HG03565 (cell line): ENCODE data around the gene PLK5.
"Not testable (repeated sequence)": the region's sequence is repeated elsewhere in the genome, so short reads cannot be mapped to it uniquely, and the experiment has no call there.

Experiments used
- ATAC-seq: cut with Tn5 transposase; IDR thresholded peaks from one replicate; pipeline ENCODE4 v1.9.1; 2021; ENCODE audit warnings: mild to moderate bottlenecking, moderate library complexity; ENCODE audit not compliant: unreplicated experiment

PLK5 gene

GRCh38 chr19:1507763-1508506, 15.9 kb upstream of the PLK5 start:
- no peak for ATAC-seq

GRCh38 chr19:1508507-1508856, 15.4 kb upstream of the PLK5 start:
- no peak for ATAC-seq

DNA sequence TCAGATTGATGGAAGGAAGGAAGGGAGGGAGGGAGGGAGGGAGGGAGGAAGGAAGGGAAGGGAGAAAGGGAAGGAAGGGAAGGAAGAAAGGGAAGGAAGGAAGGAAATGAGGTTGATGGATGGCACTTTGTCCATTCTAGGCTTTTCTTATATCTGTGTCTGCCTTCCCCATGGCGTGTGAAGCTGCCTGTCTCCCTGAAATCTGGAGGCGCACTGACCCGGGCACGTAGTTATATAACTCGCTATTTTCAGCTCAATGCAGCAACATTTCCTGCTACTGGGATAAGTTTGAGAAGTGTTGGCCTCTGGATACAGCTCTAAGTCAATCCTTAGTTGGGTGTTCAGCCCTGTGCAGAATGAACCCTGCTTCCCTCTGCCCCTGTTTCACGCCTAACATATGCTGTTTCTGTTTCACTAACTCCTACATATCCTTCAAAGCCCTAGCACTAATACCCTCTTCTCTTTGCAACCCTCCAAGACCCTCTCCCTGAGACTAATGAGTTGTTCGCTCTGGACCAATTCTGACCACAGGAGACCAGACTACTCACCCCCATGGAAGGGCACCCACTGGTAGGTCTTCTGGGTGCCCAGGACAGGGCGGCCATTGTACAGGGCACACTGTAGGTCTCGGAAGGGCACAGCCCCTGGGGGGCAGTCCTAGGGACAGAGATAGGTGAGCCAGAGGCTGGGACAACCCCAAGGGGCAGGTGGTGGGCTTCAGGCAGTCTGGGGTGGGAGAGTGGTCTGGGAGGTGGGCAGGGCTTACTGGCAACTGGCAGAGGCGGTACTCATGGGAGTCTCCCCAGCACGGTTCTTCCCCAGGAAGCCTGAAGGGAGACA, 14.1 kb upstream of the PLK5 start:
- ATAC-seq: no peak

- no peak for ATAC-seq
Observed at GRCh38 chr19:1510442-1510806, 13.5 kb upstream of the PLK5 start.

GRCh38 chr19:1510807-1511206, 13.1 kb upstream of the PLK5 start:
- ATAC-seq: no peak

GRCh38 chr19:1511318-1512317, 12.3 kb upstream of the PLK5 start:
- no peak for ATAC-seq

- no peak for ATAC-seq
Observed at GRCh38 chr19:1512671-1513498, 11.0 kb upstream of the PLK5 start, which contains the start of gene ADAMTSL5. Gene ADAMTSL5 (minus strand): TSS chr19:1513019. CDS start chr19:1510943, 2,076 bp downstream.

DNA sequence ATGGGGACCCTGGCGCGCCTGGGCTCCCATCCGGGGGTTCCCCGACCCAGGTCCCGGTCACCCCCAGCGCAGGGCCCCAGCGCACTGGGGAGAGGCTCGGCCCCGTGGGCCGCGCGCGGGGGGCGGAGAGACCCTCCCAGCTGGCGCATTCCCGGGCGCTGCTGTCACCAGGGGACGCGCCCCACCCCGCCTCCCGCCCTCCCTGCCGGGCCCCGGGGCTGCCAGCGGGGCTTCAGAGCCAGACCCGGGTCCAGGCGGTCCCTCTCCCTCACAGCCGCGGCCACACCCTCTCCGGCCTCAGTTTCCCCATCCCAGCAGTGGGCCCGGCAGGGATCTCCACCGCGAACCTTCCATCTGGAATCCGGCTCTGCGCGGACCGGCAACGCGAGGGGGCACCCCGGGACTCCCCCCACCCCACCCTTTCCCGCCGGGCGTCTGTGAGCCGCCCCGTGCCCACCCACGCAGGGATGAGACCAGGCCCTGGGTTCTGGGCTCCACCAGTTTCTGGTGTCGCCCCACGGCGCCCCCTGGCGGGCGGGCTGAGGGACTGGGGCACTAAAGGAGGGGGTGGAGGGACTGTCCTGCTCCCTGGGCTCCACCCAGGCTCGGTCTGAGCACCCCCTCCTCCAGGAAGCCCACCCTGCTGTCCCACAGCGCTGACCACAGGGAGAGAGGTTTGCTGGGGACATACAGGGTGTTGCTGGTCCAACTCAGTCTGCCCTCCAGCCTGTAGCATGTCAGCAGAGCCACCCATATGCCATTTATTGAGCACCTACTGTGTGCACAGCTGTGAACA, 10.2 kb upstream of the PLK5 start:
- no peak for ATAC-seq

DNA sequence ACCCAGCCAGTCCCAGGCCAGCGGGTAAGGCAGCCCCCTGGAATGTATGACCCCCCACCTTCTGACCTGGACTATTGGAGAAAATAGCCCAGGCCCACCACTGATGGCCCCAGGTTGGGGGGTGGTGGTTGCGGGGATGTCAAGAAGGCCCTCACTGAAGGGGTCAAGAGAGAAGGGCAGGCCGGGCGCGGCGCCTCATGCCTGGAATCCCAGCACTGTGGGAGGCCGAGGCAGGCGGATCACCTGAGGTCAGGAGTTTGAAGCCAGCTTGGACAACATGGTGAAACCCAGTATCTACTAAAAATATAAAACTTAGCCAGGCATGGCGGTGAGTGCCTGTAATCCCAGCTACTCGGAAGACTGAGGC, 9.6 kb upstream of the PLK5 start:
- ATAC-seq: no peak

GRCh38 chr19:1514986-1515721, 8.7 kb upstream of the PLK5 start:
- no peak for ATAC-seq

- no peak for ATAC-seq
Observed at GRCh38 chr19:1516395-1516753, 7.5 kb upstream of the PLK5 start.

DNA sequence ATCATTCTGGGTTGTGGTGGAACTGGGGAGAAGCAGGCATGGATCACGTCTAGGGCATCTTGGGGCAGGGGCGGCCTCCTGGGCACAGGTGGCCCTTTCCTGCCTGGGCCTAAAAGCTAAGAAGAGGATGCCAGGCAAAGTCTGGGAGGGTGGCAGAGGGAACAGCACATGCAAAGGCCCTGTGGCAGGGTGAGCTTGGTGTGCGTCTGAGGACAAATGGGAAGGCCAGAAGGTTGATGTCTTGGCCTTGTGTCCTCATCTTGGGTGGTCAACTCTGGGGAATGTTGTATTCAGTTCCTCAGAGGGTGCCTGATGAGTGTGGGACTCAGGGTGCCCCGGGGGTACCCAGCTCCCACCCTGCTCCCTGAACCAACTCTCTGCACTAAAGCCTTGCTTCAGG, 5.4 kb upstream of the PLK5 start:
- ATAC-seq: no peak

DNA sequence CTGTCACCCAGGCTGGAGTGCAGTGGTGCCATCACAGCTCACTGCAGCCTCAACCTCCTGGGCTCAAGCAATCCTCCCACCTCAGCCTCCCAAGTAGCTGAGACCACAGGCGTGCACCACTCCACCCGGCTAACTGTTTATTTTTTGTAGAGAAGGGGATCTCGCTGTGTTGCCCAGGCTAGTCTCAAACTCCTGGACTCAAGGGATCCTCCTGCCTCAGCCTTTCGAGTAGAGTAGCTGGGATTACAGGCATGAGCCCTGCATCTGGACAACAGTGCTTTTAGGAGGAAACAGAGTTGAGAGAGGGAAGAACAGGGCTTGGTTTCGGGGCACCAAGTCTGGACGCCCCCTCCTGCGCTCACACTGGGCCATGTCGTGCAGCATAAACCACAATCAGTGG, 4.1 kb upstream of the PLK5 start:
- not testable (repeated sequence) for ATAC-seq

GRCh38 chr19:1520203-1520780, 3.6 kb upstream of the PLK5 start:
- ATAC-seq: no peak

- ATAC-seq: no peak
Observed at GRCh38 chr19:1521636-1522035, 2.2 kb upstream of the PLK5 start.

GRCh38 chr19:1522061-1522460, 1.8 kb upstream of the PLK5 start:
- ATAC-seq: no peak

- ATAC-seq: no peak
Observed at GRCh38 chr19:1522838-1523237, 1.0 kb upstream of the PLK5 start.

DNA sequence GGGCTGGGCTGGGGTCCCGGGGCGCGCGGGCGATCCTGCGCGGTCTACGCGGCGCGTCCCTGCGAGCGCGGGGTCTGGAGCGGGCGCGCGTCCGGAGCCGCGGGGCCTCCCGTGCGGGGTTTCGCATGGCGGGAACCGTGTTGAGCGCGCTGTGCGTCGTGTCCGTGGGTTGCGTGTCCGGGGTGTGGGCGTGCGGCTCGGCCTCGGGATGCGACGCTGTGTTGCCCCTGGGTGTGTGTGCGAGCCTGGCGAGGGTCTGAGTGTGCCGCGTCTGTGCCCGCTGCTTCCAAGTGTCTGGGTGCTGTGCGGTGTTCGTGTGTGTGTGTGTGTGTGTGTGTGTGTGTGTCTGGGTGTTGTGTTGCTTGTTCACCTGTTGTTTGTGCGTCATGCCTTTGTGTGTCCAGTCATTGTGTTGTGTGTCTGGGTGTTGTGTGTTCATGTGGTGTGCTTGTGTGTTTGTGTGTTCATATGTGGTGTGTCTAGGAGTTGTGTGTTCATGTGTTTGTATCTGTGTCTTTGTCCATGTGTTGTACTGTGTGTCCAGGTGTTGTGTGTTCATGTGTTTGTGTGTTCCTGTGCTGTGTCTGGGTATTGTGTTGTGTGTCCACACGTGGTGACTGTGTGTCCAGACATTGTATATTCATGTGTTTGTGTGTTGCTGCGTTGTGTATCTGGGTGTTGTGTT, 552 bp downstream of the PLK5 start:
- ATAC-seq: no peak
